Choroid plexus epithelial cell (primary cell): Measurements from ENCODE around the gene ALPL.

ENCODE experiments used
- DNase-seq: peaks from one replicate; pipeline ENCODE4 v3.0.0-alpha.2; 2010; ENCODE audit warnings: low read depth
- H3K4me3 ChIP-seq: 2 replicates; pipeline ENCODE4 v1.5.1; 2011; ENCODE audit warnings: low read depth, mild to moderate bottlenecking, control low read depth, low read length, moderate library complexity
- CTCF ChIP-seq: conservative IDR thresholded peaks from 2 replicates; pipeline ENCODE4 v1.5.1; 2011; ENCODE audit warnings: low read depth, mild to moderate bottlenecking, control low read depth, inconsistent platforms, low read length, moderate library complexity

The ALPL gene

GRCh38 chr1:21597753-21598152, 88.5 kb downstream of the ALPL start:
- no peak for TF ChIP-seq CTCF
- no peak for DNase-seq

DNA sequence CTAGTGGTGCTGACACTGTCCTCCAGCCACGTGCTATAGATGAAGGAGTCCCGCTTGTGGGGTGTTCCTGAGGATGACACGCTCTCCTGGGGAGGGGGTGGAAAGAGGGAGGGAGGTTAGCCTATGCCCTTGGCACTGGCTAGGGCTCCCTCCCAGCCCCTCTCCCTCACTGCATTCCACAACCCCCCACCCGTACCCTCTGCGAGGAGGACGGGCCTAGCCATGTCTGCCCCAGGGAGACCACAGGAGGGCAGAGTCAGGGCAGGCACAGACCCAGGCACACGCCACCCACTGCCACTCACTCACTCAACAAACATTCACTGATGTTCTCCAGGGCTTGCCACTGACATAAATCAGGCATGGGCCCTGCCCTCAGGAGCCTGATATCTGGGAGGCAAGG, 89.2 kb downstream of the ALPL start:
- no peak overlapping the region for H3K4me3 ChIP-seq
- no peak for DNase-seq
- no peak for TF ChIP-seq CTCF

More at GRCh38 chr1:21597753-21598152, 88.5 kb downstream of the ALPL start:
- no peak overlapping the region for H3K4me3 ChIP-seq

DNA sequence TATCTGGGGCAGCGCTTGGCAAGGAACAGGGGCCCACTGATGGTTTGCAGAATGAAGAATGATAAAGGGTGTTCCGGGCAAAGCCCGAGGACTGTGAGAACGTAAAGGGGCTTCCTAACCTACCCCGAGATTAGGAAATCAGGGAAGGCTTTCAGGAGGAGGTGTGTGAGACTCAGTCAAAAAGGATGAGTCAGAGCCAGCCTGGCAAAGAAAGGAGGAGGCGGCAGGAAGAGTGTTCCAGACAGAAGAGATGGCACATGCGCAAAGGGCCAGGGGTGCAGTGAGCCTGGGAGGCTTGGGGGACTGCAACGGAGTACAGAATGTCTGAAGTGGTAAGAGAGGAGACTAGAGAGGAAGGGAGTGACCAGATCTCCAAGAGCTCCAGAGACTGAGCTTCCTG, 89.7 kb downstream of the ALPL start:
- no peak for TF ChIP-seq CTCF
- H3K4me3 ChIP-seq = no peak overlapping the region

DNA sequence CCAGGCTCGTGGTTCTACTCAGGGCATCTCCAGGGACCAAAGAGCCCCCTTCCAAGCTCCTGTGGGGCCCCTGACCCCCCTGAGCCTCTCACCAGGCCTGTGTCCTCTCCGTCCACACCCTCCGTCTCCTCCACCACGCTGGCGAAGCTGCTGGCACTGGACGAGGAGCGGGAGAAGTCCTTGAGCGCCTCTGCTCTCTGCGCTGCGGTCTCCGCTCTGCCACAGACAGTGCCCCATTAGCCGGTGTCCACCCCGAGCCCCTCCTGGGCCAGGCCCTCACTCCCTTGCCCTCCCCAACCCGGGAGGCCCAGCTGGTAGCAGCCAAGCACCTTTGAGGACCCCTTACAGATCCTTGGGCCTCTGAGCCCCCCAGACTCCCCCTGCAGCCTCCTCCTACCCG, 90.2 kb downstream of the ALPL start:
- H3K4me3 ChIP-seq = no peak overlapping the region
- no peak for TF ChIP-seq CTCF
- no peak for DNase-seq

More for the DNA sequence above, 89.7 kb downstream of the ALPL start:
- no peak for DNase-seq

DNA sequence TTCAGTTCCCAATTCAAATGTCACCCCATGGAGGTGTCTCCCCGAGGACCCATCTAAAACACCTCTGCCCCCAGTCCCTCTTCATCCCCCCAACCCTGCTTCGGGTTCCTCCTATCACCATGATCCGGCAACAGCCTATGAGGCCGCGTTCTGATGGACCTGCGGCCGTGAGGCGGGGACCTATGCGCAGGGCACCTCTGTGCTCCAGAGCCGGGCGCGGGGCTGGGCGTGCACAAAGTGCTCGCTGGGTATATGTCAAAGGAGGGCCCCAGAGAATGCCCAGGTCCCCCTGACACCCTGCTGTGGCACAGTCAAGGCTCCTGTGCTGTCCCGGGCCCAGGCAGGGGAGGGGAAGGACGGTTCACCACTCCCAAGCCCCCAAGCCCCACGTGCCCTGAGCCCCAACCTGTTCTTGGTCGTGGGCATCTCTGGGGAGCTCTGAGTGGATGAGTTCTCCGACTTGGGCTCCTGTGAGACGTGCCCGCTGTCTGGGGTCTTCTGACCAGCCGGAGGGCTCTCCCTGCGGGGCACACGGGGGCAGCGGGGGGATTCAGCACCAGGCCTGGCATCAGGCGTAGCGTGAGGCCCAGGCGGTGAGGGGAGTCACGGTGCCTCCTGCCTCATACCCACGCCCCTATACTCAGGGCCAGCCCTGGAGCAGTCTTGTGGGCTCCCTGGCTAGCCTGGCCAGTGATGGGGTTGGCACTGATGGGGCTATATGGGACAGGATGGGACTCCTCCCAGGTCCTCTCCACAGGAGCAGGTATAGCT, 92.2 kb downstream of the ALPL start:
- H3K4me3 ChIP-seq = no peak overlapping the region
- no peak for TF ChIP-seq CTCF
- no peak for DNase-seq

DNA sequence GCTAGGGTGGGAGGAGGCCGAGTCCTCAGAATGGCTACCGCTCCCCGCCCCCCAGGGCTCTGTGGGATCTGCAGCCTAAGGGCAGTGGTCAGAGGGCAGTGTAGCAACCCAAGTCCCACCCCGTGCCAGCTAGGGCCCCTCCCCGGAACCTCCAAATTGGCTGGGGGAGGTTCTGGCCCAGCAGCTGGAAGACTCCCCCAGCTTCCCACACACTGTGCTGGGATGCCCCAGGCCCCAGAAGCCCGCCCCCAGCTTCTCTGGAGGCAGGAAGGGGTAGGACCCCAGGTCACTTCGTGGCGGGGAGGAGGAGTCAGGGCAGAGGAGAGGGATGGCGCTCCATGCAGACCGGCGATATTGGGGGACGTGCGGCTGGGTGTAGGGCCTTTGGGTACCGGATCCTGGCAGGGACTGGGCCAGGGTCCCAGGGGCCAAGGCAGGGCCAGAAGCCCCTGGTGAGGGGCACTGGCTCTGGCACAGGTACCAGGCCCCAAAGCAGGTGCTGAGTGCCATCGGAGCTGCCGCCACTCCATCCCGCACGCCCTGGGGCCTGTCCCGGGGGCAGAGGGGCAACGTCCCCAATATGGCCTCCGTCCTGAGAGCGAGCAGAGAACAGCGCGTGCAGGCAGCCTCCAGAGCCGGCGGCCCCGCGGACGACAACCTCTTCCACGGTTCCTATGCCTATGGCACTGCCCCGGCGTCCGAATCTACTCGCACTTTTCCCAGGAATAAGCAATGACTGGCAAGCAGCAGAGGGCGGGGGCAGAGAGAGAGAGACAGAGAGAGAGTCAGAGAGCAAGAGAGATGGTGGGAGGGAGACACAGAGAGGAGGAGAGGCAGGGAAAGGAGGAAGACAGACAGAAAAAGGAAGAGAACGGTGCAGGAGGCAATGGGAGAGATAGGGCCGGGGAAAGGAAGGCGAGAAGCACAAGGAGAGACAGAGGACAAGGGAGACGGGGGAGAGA, 94.2 kb downstream of the ALPL start:
- DNase-seq = no peak
- TF ChIP-seq CTCF = no peak
- H3K4me3 ChIP-seq = no peak overlapping the region
